HL-60/S4 (cell line): ENCODE measurements around the gene HIC1.

Experiments used
- in situ Hi-C: fragments of 300-500 bp; cut with MboI; formaldehyde crosslinking; loops from 2 replicates; pipeline ENCODE4 v1.14.3; 2022; ENCODE audit warnings: low sequenced_read_pairs

Gene HIC1

DNA sequence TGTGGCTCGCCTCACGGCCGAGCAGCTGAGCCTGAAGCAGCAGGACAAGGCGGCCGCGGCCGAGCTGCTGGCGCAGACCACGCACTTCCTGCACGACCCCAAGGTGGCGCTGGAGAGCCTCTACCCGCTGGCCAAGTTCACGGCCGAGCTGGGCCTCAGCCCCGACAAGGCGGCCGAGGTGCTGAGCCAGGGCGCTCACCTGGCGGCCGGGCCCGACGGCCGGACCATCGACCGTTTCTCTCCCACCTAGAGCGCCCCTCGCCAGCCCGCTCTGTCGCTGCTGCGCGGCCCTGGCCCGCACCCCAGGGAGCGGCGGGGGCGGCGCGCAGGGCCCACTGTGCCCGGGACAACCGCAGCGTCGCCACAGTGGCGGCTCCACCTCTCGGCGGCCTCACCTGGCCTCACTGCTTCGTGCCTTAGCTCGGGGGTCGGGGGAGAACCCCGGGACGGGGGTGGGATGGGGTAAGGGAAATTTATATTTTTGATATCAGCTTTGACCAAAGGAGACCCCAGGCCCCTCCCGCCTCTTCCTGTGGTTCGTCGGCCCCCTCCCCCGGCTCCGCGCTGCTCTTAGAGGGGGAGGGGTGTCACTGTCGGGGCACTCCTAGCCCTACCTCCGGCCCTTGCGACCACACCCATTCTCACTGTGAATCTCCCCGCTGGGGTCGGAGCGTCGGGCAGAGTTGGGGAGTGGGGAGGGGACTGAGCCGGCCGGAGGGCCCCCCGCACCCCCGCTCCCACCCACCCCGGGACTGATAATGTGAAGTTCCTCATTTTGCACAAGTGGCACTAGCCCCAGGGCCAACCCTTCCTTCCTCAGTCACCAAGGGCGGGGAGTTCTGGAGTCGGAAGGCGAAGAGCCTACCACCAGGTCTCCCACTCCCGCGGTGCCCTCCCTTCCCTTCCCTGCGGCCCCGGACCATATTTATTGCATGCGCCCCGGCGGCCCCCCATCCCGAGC lies 4.0 kb downstream of the HIC1 start:
- in situ Hi-C loops = no loop called here

- in situ Hi-C loops = no loop called here
Measured at GRCh38 chr17:2059547-2060384, 4.9 kb downstream of the HIC1 start.

- in situ Hi-C loops = no loop called here
Measured at GRCh38 chr17:2060385-2060658, 5.4 kb downstream of the HIC1 start.

DNA sequence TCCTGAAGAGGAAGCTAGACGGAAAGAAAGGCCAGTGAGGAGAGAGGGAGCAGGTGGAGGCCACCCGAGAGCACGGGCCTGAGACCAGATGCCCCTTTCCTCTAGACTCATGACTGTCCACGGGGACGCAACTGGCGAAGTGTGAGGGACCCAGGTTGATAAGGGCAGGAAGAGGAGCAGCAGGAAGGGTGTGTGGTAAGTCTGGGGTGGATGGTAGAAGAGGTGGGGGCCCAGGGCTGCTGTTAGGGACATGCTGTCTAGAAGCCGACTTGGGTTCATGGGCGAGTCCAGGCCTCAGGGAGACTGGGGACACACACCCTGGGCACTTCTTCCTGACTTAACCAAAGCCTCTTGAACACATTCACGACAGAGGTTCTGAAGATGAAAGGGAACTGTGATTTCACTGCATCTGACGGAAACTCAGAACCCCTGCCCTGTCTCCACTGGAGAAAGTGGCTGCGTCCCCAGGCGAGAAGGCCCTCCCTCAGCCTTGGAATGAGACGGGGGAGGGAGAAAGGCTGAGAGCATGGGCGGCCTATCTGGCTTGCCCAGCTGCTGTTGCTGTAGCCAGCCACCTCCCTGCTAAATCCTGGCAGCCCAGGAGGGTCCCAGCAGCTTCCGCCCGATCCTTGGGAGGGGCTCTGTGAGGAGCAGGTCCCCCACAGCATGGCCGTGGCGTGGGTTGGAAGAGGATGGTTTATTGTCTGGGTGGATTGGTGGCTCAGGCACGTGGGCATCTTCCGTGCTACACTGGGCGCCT lies 6.0 kb downstream of the HIC1 start:
- in situ Hi-C loops = no loop called here

DNA sequence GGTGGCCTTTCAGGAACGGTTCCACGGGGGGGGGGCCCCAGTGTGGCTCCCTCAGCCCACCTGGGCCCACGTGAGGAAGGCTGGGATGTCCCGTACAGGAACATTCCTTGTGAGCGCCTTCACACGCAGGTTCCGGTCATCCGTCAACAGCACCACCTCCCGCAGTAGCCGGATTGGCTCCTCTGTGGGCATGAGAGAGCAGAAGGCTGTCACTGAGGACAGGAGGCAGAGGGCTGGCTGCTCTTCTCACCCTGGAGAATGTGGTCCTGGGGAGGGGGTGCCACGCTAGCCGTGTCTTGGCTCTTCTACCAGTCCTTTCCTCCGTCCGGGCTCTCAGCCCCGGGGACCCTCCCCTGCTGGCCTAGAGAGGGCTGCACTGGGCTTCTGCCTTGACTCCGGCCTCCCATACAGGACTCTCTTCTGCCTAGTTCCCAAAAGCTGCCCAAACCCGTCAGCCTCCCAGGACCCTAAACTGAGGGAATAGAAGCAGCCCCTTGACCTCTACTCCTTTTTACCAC lies 6.6 kb downstream of the HIC1 start:
- in situ Hi-C loops = no loop called here

GRCh38 chr17:2062571-2063183 lies 7.8 kb downstream of the HIC1 start:
- in situ Hi-C loops = no loop called here

GRCh38 chr17:2063261-2064146 lies 8.6 kb downstream of the HIC1 start:
- in situ Hi-C loops = no loop called here

DNA sequence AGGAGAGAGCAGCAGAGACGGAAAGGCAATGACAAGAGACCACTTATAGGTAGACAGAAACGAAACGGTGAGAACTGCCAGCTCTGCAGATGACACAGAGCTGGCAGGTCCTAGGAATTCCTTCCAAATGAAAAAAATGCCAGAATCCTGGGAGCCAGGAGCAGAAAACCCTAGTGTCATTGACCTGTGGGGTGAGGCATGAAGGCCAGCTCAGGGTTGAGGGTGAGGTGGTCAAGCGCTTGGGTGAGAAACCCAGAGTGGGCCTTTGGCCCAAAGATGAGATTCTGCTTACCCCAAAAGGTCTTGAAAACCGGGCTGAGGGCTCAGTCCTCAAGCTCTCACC lies 9.2 kb downstream of the HIC1 start:
- in situ Hi-C loops = no loop called here

DNA sequence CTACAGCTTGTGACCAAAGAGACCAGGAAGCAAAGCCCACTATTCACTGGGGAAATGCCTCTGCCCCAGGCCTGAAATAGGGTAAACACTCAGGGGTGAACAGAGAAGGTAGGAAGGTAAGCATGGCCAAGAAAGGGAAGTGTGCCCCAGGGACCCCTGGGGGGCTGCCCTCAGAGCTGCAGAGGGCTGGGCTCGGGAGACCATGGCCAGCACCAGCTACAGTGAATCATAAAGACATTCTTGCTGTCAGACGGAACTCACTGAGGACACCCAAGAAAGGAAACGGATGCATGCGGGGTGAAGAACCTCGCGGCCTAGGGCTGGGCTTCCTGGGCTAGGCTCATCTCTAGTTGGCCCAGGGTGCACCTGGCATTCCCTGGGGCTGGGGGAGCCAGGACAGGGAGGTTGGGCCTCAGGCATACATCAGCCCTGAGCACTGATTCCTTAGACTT lies 9.6 kb downstream of the HIC1 start:
- in situ Hi-C loops = no loop called here

DNA sequence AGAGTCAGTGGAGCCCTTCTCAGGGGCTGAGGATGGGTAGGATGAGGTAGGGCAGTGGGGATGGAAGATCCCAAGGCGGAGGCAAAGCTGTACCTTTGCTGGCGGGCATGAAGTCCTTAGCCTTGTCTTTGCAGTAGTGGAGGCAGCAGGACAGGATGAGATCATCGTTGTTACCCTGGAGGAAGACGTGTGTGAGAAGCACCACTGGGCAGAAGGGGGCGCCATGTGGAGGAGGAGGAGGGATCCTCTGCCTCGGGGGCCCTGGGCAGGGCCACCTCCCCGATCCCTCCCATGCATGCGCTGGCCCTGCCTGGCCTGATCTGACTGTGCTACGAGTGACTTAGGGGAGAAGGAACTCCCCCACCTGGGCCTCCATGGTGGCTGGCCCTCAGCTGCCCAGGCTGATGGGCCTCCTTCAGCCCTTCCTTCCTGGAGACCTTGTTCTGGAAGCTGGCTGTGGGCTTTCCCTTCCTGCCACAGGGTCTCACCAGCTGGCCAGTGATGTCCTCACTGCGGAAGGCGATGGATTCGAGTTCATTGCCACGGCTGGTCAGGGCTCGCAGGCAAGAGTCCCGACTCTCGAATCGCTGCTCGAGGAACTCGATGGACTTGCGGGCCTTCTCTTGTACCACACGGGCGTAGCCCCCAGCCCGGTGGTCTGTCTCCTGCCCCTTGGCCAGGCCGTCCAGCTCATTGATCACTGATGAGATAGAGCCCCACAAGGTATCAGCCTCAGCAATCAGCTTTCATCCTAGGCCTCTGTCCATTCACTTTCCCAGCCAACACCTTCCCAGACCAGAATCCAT lies 10.3 kb downstream of the HIC1 start:
- in situ Hi-C loops = no loop called here

DNA sequence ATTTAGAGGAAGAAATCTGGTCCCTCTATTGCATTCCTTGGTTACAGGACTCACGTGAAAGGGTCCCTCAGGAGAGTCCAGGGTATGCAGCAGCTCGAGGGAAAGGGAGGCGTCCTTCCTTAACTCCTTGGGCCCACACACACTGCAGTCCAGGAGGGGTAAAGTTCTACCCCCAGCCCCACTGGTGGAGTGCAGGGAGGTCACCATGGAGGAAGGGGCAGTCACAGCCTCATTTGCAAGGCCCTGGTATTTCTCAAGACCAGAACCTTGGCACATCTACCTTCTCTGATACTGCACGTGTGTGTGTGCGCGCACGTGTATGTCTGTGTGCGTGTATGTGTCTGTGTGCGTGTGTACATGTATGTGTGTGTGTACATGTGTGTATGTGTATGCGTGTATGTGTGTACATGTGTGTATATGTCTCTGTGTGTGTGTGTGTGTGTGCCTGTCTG lies 11.1 kb downstream of the HIC1 start:
- in situ Hi-C loops = no loop called here

DNA sequence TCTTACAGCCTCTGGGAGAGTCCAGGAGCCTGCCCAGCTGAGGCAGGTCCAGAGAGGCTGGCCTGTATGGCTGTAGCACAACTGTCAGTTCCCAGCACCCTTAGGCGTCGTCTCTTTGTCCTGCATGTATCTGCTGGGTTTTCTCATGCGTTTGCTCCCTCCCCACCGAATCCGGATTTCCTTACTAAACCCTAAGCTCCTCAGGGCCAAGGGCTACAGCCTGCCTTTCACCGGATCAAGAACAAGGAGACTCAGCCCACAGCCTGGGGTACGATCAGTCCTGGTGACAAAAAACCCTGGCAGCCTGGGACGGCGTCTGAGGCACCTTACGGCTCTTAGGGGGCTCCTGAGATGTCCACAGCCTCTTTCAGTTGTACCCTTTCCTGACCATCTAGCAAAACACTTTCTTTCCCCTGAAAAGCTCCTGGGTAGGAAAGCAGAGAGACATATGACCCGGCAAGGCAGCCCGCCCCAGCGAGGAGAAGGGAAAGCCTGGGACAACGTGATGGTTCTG lies 12.2 kb downstream of the HIC1 start:
- in situ Hi-C loops = no loop called here

GRCh38 chr17:2067608-2068024 lies 12.7 kb downstream of the HIC1 start:
- in situ Hi-C loops = no loop called here

- in situ Hi-C loops = no loop called here
Measured at GRCh38 chr17:2068031-2068518, 13.2 kb downstream of the HIC1 start.

- in situ Hi-C loops = no loop called here
Measured at GRCh38 chr17:2068519-2069051, 13.7 kb downstream of the HIC1 start.

GRCh38 chr17:2070241-2071023 lies 15.5 kb downstream of the HIC1 start:
- in situ Hi-C loops = no loop called here

DNA sequence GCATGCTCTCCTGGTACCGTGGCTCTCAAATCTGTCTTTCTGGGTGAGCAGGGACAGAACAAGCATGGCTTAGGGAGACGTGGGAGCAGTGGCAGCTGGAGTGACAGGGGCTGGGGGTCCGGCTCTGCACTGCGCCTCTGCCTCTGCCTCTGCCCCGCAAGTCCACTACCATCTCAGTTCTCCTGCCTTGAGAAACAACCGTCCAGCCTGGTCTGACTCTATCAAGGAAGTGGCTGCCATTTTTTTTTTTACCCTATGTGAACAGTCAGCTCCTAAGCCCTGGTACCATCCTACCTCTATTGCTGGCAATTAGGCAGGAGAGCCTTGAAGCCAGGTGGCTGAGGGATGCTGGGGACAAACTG lies 16.1 kb downstream of the HIC1 start:
- in situ Hi-C loops = no loop called here
